HepG2 (cell line): ENCODE results near the gene ANAPC2. TPM values are rescaled to one million over a fixed set of nuclear protein-coding genes. Genes with fewer than 3 reads are reported as not detected.
A peak's percentile ranks its signal among the peaks of the same experiment; 100 is the strongest.

Source experiments
- ATF7-NPFF ChIP-seq: sonication (generic); formaldehyde crosslinking; IDR thresholded peaks from 2 replicates; pipeline ENCODE4 v1.8.1; 2023; ENCODE audit warnings: mild to moderate bottlenecking, low read depth, missing genetic modification reagents, moderate library complexity
- BATF2 ChIP-seq: sonication (generic); formaldehyde crosslinking; IDR thresholded peaks from 2 replicates; pipeline ENCODE4 v1.8.0; 2022; ENCODE audit warnings: mild to moderate bottlenecking, missing genetic modification reagents, moderate library complexity
- GATAD2A ChIP-seq: IDR thresholded peaks from 2 replicates; pipeline ENCODE4 v1.6.1; 2016
- LCORL ChIP-seq, 2 experiments: fragments of 450-650 bp in 1 of 2; sonication (generic) in 1 of 2; formaldehyde crosslinking in 1 of 2; IDR thresholded peaks; 2 replicates each; pipeline versions ENCODE4 v1.5.0 to v1.6.1; 2017 to 2020; ENCODE audit warnings: antibody characterized with exemption in 1 of 2, missing genetic modification reagents in 1 of 2
- MIER2 ChIP-seq: IDR thresholded peaks from 2 replicates; pipeline ENCODE4 v1.6.1; 2016; ENCODE audit warnings: missing biosample characterization, missing genetic modification reagents
- PATZ1 ChIP-seq: sonication (generic); formaldehyde crosslinking; IDR thresholded peaks from 2 replicates; pipeline ENCODE4 v1.4.0; 2020; ENCODE audit warnings: missing genetic modification reagents
- SAP130 ChIP-seq: IDR thresholded peaks from 2 replicates; pipeline ENCODE4 v1.6.1; 2016; ENCODE audit warnings: low read depth
- TCF7L2 ChIP-seq: IDR thresholded peaks from 2 replicates; pipeline ENCODE4 v1.6.1; 2011; ENCODE audit warnings: mild to moderate bottlenecking, low read depth, low read length, moderate library complexity
- ZEB1 ChIP-seq: IDR thresholded peaks from 2 replicates; pipeline ENCODE4 v1.6.1; 2012; ENCODE audit warnings: mild to moderate bottlenecking, low read depth, inconsistent platforms; ENCODE audit not compliant: insufficient replicate concordance
- ZNF18 ChIP-seq: sonication (generic); formaldehyde crosslinking; IDR thresholded peaks from 2 replicates; pipeline ENCODE4 v1.8.0; 2022; ENCODE audit warnings: mild to moderate bottlenecking, missing genetic modification reagents; ENCODE audit not compliant: insufficient replicate concordance
- ZNF674 ChIP-seq: sonication (generic); formaldehyde crosslinking; IDR thresholded peaks from 2 replicates; pipeline ENCODE4 v1.5.0; 2020; ENCODE audit warnings: low read depth, mild to moderate bottlenecking, missing genetic modification reagents
- polyA plus RNA-seq, 8 experiments: library from polyadenylated mRNA; depleted of rRNA in 3 of 8; stranded (reverse) in 7 of 8; unstranded in 1 of 8; fragments of >200 nt; fragmentation: Illumina TruSeq in 4 of 8; extraction: Trizol in 4 of 8; gene quantifications; 2 replicates each; pipeline versions ENCODE4 v1.2.1 to v1.2.3, GENCODE V29; 2011 to 2016; ENCODE audit warnings: low read depth in 4 of 8, missing spikeins in 1 of 8, mixed read lengths in 1 of 8; ENCODE audit not compliant: insufficient read depth in 1 of 8
- total RNA-seq, 5 experiments: library from RNA; depleted of rRNA; stranded (reverse); fragments of >200 nt; fragmentation: Illumina TruSeq; extraction: Trizol; gene quantifications; 2 replicates each; pipeline ENCODE4 v1.2.3, GENCODE V29; 2016; ENCODE audit warnings: low read depth in 1 of 5
- TF ChIP-seq, protein P1 (sequence below): sonication (generic); formaldehyde crosslinking; IDR thresholded peaks from 2 replicates; pipeline ENCODE4 v1.4.0; 2020; ENCODE audit warnings: missing genetic modification reagents, borderline replicate concordance

Gene ANAPC2
- total and polyA plus RNA-seq, 2 of the 13 experiments (the other 11 are each of a cell fraction or from before 2014, with no cell fraction given) = 12.3 to 15.4 TPM

GRCh38 chr9:137198902-137199283, 10.5 kb upstream of the ANAPC2 start (continued):
- TF ChIP-seq, protein P1, sequence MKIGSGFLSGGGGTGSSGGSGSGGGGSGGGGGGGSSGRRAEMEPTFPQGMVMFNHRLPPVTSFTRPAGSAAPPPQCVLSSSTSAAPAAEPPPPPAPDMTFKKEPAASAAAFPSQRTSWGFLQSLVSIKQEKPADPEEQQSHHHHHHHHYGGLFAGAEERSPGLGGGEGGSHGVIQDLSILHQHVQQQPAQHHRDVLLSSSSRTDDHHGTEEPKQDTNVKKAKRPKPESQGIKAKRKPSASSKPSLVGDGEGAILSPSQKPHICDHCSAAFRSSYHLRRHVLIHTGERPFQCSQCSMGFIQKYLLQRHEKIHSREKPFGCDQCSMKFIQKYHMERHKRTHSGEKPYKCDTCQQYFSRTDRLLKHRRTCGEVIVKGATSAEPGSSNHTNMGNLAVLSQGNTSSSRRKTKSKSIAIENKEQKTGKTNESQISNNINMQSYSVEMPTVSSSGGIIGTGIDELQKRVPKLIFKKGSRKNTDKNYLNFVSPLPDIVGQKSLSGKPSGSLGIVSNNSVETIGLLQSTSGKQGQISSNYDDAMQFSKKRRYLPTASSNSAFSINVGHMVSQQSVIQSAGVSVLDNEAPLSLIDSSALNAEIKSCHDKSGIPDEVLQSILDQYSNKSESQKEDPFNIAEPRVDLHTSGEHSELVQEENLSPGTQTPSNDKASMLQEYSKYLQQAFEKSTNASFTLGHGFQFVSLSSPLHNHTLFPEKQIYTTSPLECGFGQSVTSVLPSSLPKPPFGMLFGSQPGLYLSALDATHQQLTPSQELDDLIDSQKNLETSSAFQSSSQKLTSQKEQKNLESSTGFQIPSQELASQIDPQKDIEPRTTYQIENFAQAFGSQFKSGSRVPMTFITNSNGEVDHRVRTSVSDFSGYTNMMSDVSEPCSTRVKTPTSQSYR = peak; percentile 40; the same call in 1 of the 2 replicates
- no peak for TF ChIP-seq PATZ1 (CRISPR knock-in tag)
- TF ChIP-seq LCORL (IDR thresholded peaks at IDR 0.05) = no peak
- TF ChIP-seq LCORL (CRISPR knock-in tag; IDR thresholded peaks at IDR 0.05) = no peak
- TF ChIP-seq MIER2 (CRISPR knock-in tag) = no peak
- no peak for TF ChIP-seq ZEB1
- no peak for TF ChIP-seq ZNF674 (CRISPR knock-in tag)
- no peak for TF ChIP-seq GATAD2A (CRISPR knock-in tag)
- TF ChIP-seq TCF7L2 = no peak
- TF ChIP-seq SAP130 (CRISPR knock-in tag) = peak; percentile 16; the same call in 1 of the 2 replicates
- TF ChIP-seq BATF2 (CRISPR knock-in tag) = no peak
- no peak for TF ChIP-seq ZNF18
- 0 out of 2 replicates have a peak, but pooled peaks have one; percentile 15 for TF ChIP-seq ATF7-NPFF (CRISPR knock-in tag)
